Measurements from ENCODE around the gene BPIFA3.

- TF ChIP-seq CTCF (IDR thresholded peaks at IDR 0.05) (no peak), POLR2AphosphoS5 (IDR thresholded peaks at IDR 0.05) (no peak), POLR2A (IDR thresholded peaks at IDR 0.05; ENCODE audit: low read depth) (no peak), EP300 (IDR thresholded peaks at IDR 0.05) (no peak)
These were observed 55.2 kb downstream of the BPIFA3 start for GRCh38 chr20:33272155-33272873.

Data from esophagus muscularis mucosa (tissue), 4 donors.